ENCODE measurements around the gene FARP1. TPM values are rescaled to one million over a fixed set of nuclear protein-coding genes. Genes with fewer than 3 reads are reported as not detected.

The FARP1 gene
- total and polyA plus RNA-seq, 2 of the 13 experiments (the other 11 are each of a cell fraction or from before 2014, with no cell fraction given): 70.6 to 126 TPM

GRCh38 chr13:98445340-98446233 is 302.7 kb downstream of the FARP1 start (continued):
- TF ChIP-seq ZNF646 (CRISPR knock-in tag; IDR thresholded peaks at IDR 0.05) (no peak), KDM3A (CRISPR knock-in tag; IDR thresholded peaks at IDR 0.05; ENCODE audit: low read depth) (no peak), E2F2 (CRISPR knock-in tag; IDR thresholded peaks at IDR 0.05; ENCODE audit: borderline replicate concordance) (no peak), ZNF644 (CRISPR knock-in tag; IDR thresholded peaks at IDR 0.05; ENCODE audit: low read depth) (no peak), REL (CRISPR knock-in tag; conservative IDR thresholded peaks at IDR 0.05) (no peak), PRDM10 (CRISPR knock-in tag; IDR thresholded peaks at IDR 0.05; ENCODE audit: low read depth) (no peak), ZNF670 (CRISPR knock-in tag; IDR thresholded peaks at IDR 0.05; ENCODE audit: borderline replicate concordance) (no peak), KDM5B (CRISPR knock-in tag; IDR thresholded peaks at IDR 0.05; ENCODE audit: borderline replicate concordance) (peak; percentile 37; the same call in 1 of the 2 replicates), ZNF800 (CRISPR knock-in tag; IDR thresholded peaks at IDR 0.05) (no peak), PATZ1 (CRISPR knock-in tag; IDR thresholded peaks at IDR 0.05) (no peak), ZNF562 (CRISPR knock-in tag; IDR thresholded peaks at IDR 0.05; ENCODE audit: borderline replicate concordance) (no peak), TMF1 (CRISPR knock-in tag; IDR thresholded peaks at IDR 0.05; ENCODE audit: low read depth) (no peak)

All from HepG2 (cell line).